ENCODE measurements around the gene TSPAN9. TPM values are rescaled to one million over a fixed set of nuclear protein-coding genes. Genes with fewer than 3 reads are reported as not detected.

The TSPAN9 gene
- total RNA-seq, 2 experiments from 2014 or later, result 0.15 TPM; not detected in 1

DNA sequence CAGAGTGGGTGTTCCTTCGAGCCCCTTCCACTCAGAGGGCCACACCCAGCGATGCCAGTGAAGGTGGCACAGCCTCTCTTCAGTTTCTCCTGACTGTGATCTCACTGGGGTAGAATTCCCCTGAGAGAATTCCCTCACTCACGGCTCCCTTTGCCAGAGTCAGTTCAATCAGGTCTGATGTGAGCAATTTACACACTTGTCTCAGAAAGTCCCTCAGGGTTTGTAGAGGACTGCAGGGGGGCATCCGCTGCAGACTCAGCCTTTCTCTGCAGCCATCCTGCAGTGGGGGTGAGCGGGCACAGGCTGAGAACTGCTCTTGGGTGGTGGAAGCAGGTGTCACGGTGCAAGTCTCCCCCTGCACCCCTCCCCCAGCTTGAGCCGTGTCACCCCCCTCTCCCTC lies 208.4 kb downstream of the TSPAN9 start:
- no peaks in the 10 kb centered on the region for H3K36me3 Mint-ChIP-seq (ENCODE audit: low read depth)
- CTCF ChIA-PET, result no interaction called here
- no peak overlapping the region for H3K4me3 Mint-ChIP-seq
- H3K27ac Mint-ChIP-seq, result no peak overlapping the region
- DNase-seq, result no peak
- H3K27me3 Mint-ChIP-seq, result peaks cover 3% of the 10 kb centered on the region
- H3K4me1 Mint-ChIP-seq, result no peaks in the 10 kb centered on the region
- POLR2A ChIA-PET, result no interaction called here
- H3K9me3 Mint-ChIP-seq, result no peaks in the 10 kb centered on the region

DNA sequence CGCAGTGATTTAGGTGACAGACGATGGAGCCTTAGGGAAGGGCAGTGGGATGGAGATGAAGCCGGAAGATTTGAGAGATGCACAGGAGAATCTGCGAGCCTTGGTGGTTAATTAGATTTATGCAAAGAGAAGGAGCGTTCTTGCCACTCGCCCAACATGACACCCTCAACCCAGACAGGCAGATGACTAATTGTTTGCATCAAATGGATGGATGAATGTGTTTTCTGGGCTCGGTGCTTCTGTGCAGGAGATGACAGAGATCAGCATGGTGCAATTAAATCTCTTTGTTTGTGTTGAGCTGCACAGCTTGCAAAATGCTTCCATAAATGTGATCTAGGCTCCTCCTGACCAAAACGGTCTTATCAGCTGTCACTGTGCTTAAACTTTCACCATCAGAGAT lies 211.5 kb downstream of the TSPAN9 start:
- Mint-ChIP-seq H3K4me3 (no peak overlapping the region), H3K27ac (no peak overlapping the region), H3K9me3 (no peaks in the 10 kb centered on the region), H3K36me3 (ENCODE audit: low read depth) (no peaks in the 10 kb centered on the region), H3K27me3 (peaks cover 3% of the 10 kb centered on the region), H3K4me1 (no peaks in the 10 kb centered on the region)
- POLR2A ChIA-PET, result no interaction called here
- no peak for DNase-seq
- CTCF ChIA-PET, result interaction anchor here (1.6 to 1.8 kb wide), 2 partner anchors 9 to 11 kb away, joined by 5 to 9 read pairs; no protein-coding TSS in a partner anchor

DNA sequence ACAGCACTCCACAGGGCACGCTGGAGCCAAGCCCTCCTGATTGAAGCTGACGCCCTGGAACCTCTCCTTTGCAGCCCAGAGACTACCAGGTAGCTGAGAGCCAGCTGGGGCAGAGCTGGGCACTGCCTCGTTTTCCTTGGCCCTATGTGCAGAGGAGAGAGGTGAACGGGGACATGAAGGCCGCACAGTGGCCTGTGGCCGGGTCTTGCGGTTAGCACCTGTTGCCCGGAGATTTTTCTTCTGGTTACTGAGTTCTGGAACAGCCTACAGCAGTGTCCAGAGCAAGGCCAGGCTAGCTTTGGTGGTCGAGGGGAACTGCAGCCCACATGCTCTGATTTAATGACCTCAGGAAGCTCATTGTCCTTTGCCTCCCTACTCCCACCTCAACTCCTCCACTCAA lies 212.5 kb downstream of the TSPAN9 start:
- ChIA-PET CTCF (interaction anchor here (0.7 to 1.8 kb wide), 3 partner anchors 10 to 33 kb away, joined by 3 to 9 read pairs (median 5); no protein-coding TSS in a partner anchor), POLR2A (no interaction called here)
- peaks cover 3% of the 10 kb centered on the region for H3K27me3 Mint-ChIP-seq
- no peaks in the 10 kb centered on the region for H3K4me1 Mint-ChIP-seq
- H3K27ac Mint-ChIP-seq, result no peak overlapping the region
- H3K4me3 Mint-ChIP-seq, result no peak overlapping the region
- H3K36me3 Mint-ChIP-seq (ENCODE audit: low read depth), result no peaks in the 10 kb centered on the region
- no peak for DNase-seq
- no peaks in the 10 kb centered on the region for H3K9me3 Mint-ChIP-seq

GRCh38 chr12:3291939-3292338 lies 214.8 kb downstream of the TSPAN9 start:
- POLR2A ChIA-PET, result no interaction called here
- H3K27me3 Mint-ChIP-seq, result peaks cover 3% of the 10 kb centered on the region
- H3K36me3 Mint-ChIP-seq (ENCODE audit: low read depth), result no peaks in the 10 kb centered on the region
- CTCF ChIA-PET, result interaction anchor here (2.1 kb wide), 1 partner anchor 8 kb away, joined by 12 read pairs; no protein-coding TSS in a partner anchor
- DNase-seq, result no peak
- H3K4me3 Mint-ChIP-seq, result no peak overlapping the region
- H3K27ac Mint-ChIP-seq, result no peak overlapping the region
- H3K9me3 Mint-ChIP-seq, result no peaks in the 10 kb centered on the region
- no peaks in the 10 kb centered on the region for H3K4me1 Mint-ChIP-seq

GRCh38 chr12:3292677-3293412 lies 215.7 kb downstream of the TSPAN9 start:
- ChIA-PET POLR2A (no interaction called here), CTCF (no interaction called here)
- H3K9me3 Mint-ChIP-seq, result no peaks in the 10 kb centered on the region
- peaks cover 3% of the 10 kb centered on the region for H3K27me3 Mint-ChIP-seq
- no peak overlapping the region for H3K4me3 Mint-ChIP-seq
- H3K27ac Mint-ChIP-seq, result no peak overlapping the region
- no peaks in the 10 kb centered on the region for H3K36me3 Mint-ChIP-seq (ENCODE audit: low read depth)
- no peaks in the 10 kb centered on the region for H3K4me1 Mint-ChIP-seq
- DNase-seq, result no peak

DNA sequence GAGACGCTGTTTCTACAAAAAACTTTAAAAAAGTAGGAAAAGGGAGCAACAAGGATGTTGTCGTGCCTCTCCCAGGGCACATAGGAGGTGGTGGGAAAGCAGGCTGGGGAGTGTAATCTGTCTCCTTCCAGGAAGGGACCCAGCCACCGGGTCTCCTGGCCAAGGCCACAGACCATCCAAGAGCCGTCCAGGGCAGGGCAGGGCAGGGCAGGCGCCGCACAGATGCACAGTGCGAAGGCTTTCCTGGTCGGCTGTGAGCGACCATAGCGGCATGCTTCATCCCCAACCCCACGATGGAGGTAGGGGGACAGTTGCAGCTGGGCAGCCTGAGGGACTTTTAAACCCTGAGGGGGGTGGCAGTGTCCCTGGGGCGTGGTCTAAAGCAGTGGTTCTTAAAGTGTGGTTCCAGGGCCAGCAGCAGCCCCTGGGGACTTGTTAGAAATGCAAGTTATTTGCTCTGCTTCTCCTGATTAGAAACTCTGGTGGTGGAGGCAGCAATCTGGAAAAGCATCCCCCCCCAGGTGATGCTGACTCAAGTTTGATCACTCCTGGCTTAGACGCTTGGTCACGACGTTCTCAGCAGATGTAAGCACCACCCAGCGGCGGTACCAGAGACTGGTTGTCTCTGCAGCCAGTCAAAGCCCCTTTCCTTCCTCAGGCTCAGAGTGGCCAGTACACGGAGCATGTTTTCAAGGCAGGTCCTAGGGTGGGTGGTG lies 216.4 kb downstream of the TSPAN9 start:
- POLR2A ChIA-PET, result no interaction called here
- CTCF ChIA-PET, result no interaction called here
- no peaks in the 10 kb centered on the region for H3K9me3 Mint-ChIP-seq
- H3K4me1 Mint-ChIP-seq, result no peaks in the 10 kb centered on the region
- no peaks in the 10 kb centered on the region for H3K36me3 Mint-ChIP-seq (ENCODE audit: low read depth)
- H3K4me3 Mint-ChIP-seq, result no peak overlapping the region
- H3K27me3 Mint-ChIP-seq, result peaks cover 3% of the 10 kb centered on the region
- no peak for DNase-seq
- H3K27ac Mint-ChIP-seq, result no peak overlapping the region

GRCh38 chr12:3294481-3294911 lies 217.3 kb downstream of the TSPAN9 start:
- ChIA-PET CTCF (interaction anchor here (0.6 kb wide), 1 partner anchor 468 kb away, joined by 3 read pairs; no protein-coding TSS in a partner anchor), POLR2A (no interaction called here)
- H3K4me3 Mint-ChIP-seq, result no peak overlapping the region
- DNase-seq, result no peak
- peaks cover under 1% of the 10 kb centered on the region for H3K4me1 Mint-ChIP-seq
- no peaks in the 10 kb centered on the region for H3K9me3 Mint-ChIP-seq
- H3K27me3 Mint-ChIP-seq, result peaks cover 3% of the 10 kb centered on the region
- no peak overlapping the region for H3K27ac Mint-ChIP-seq
- no peaks in the 10 kb centered on the region for H3K36me3 Mint-ChIP-seq (ENCODE audit: low read depth)

- peaks cover 7% of the 10 kb centered on the region for H3K4me1 Mint-ChIP-seq
- H3K36me3 Mint-ChIP-seq (ENCODE audit: low read depth), result no peaks in the 10 kb centered on the region
- DNase-seq, result no peak
- POLR2A ChIA-PET, result no interaction called here
- no peak overlapping the region for H3K4me3 Mint-ChIP-seq
- CTCF ChIA-PET, result interaction anchor here (0.6 kb wide), 1 partner anchor 467 kb away, joined by 3 read pairs; no protein-coding TSS in a partner anchor
- H3K27ac Mint-ChIP-seq, result no peak overlapping the region
- H3K9me3 Mint-ChIP-seq, result no peaks in the 10 kb centered on the region
- peaks cover 3% of the 10 kb centered on the region for H3K27me3 Mint-ChIP-seq
Measured at GRCh38 chr12:3295225-3295624, 218.0 kb downstream of the TSPAN9 start.

GRCh38 chr12:3295646-3296408 lies 218.6 kb downstream of the TSPAN9 start:
- Mint-ChIP-seq H3K9me3 (no peaks in the 10 kb centered on the region), H3K36me3 (ENCODE audit: low read depth) (no peaks in the 10 kb centered on the region), H3K27ac (no peak overlapping the region), H3K4me1 (peaks cover 13% of the 10 kb centered on the region), H3K4me3 (no peak overlapping the region), H3K27me3 (peaks cover 3% of the 10 kb centered on the region)
- no peak for DNase-seq
- ChIA-PET CTCF (no interaction called here), POLR2A (no interaction called here)

DNA sequence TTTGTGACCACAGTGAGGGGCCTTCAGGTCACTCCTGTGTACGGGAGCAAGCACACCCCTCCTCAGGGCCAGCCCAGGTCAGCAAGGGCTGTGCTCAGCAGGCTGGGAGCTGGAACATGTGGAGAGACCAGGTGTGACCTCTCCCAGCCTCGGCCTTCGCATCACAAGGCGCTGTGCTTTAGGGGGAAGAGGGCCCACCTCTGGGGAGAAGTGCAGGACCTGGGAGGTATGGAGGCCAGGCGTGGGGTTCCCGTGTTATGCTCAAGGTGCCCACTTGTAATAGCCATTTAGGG lies 219.2 kb downstream of the TSPAN9 start:
- Mint-ChIP-seq H3K4me1 (peaks cover 13% of the 10 kb centered on the region), H3K27me3 (peaks cover 3% of the 10 kb centered on the region), H3K4me3 (no peak overlapping the region), H3K36me3 (ENCODE audit: low read depth) (no peaks in the 10 kb centered on the region), H3K9me3 (no peaks in the 10 kb centered on the region), H3K27ac (no peak overlapping the region)
- no peak for DNase-seq
- POLR2A ChIA-PET, result no interaction called here
- CTCF ChIA-PET, result no interaction called here

- Mint-ChIP-seq H3K9me3 (no peaks in the 10 kb centered on the region), H3K4me3 (no peak overlapping the region), H3K4me1 (peaks cover 13% of the 10 kb centered on the region), H3K27me3 (peaks cover 3% of the 10 kb centered on the region), H3K36me3 (ENCODE audit: low read depth) (no peaks in the 10 kb centered on the region), H3K27ac (no peak overlapping the region)
- ChIA-PET POLR2A (no interaction called here), CTCF (interaction anchor here (2.4 to 4.8 kb wide), 2 partner anchors 10 to 506 kb away, joined by 9 to 34 read pairs; no protein-coding TSS in a partner anchor)
- DNase-seq, result no peak
Measured at GRCh38 chr12:3298603-3299002, 221.4 kb downstream of the TSPAN9 start.

- no peaks in the 10 kb centered on the region for H3K9me3 Mint-ChIP-seq
- no peak overlapping the region for H3K4me3 Mint-ChIP-seq
- DNase-seq, result peak; percentile 88
- peaks cover 3% of the 10 kb centered on the region for H3K27me3 Mint-ChIP-seq
- no peaks in the 10 kb centered on the region for H3K36me3 Mint-ChIP-seq (ENCODE audit: low read depth)
- ChIA-PET POLR2A (no interaction called here), CTCF (interaction anchor here (0.6 to 4.8 kb wide), 46 partner anchors 9 to 1106 kb away, joined by 3 to 34 read pairs (median 4); partner anchors contain the start of gene CRACR2A)
- H3K27ac Mint-ChIP-seq, result peak overlapping the region; percentile 48
- peaks cover 13% of the 10 kb centered on the region for H3K4me1 Mint-ChIP-seq
Measured at GRCh38 chr12:3299929-3300832, 223.0 kb downstream of the TSPAN9 start.
